Spleen (tissue), 11 donors: ENCODE data around the gene NSD1. TPM values are rescaled to one million over a fixed set of nuclear protein-coding genes. Genes with fewer than 3 reads are reported as not detected.

Experiments used
- DNase-seq: peaks from one replicate; pipeline ENCODE4 v3.0.0-alpha.2; 2020
- H3K27ac ChIP-seq, 8 donors: fragments of 200-600 bp; sonication (generic) in 7 of 8; 1 replicate in 4 of 8; 2 replicates in 4 of 8; pipeline versions ENCODE4 v1.5.0 to v1.8.0; 2016 to 2021; ENCODE audit warnings: inconsistent platforms in 4 of 8, mild to moderate bottlenecking in 4 of 8, moderate library complexity in 1 of 8
- H3K27me3 ChIP-seq, 7 donors: fragments of 200-600 bp; sonication (generic) in 6 of 7; replicated peaks in 1 of 7; 1 replicate in 4 of 7; 2 replicates in 3 of 7; pipeline versions ENCODE4 v1.5.0 to v1.8.0; 2016 to 2021; ENCODE audit warnings: inconsistent platforms in 3 of 7, mild to moderate bottlenecking in 1 of 7
- H3K36me3 ChIP-seq, 6 donors: fragments of 200-600 bp; sonication (generic) in 5 of 6; 1 replicate in 4 of 6; 2 replicates in 2 of 6; pipeline versions ENCODE4 v1.5.0 to v1.8.0; 2016 to 2021; ENCODE audit warnings: inconsistent platforms in 2 of 6
- H3K4me1 ChIP-seq, 6 donors: fragments of 200-600 bp; sonication (generic) in 5 of 6; 1 replicate in 3 of 6; 2 replicates in 3 of 6; pipeline versions ENCODE4 v1.5.0 to v1.8.0; 2016 to 2021; ENCODE audit warnings: inconsistent platforms in 3 of 6
- H3K4me3 ChIP-seq, 8 donors: fragments of 200-600 bp; sonication (generic) in 7 of 8; 1 replicate in 4 of 8; 2 replicates in 4 of 8; pipeline versions ENCODE4 v1.5.0 to v1.8.0; 2016 to 2021; ENCODE audit warnings: inconsistent platforms in 4 of 8, mild to moderate bottlenecking in 4 of 8, moderate library complexity in 2 of 8
- H3K9me3 ChIP-seq, 8 donors: fragments of 200-600 bp; sonication (generic) in 7 of 8; 1 replicate in 4 of 8; 2 replicates in 4 of 8; pipeline versions ENCODE4 v1.5.0 to v1.8.0; 2016 to 2021; ENCODE audit warnings: inconsistent platforms in 4 of 8
- CTCF ChIP-seq, 11 experiments: fragments of 200-600 bp in 7 of 11; fragments of 450-650 bp in 4 of 11; sonication (generic) in 4 of 11; IDR thresholded peaks in 8 of 11; conservative IDR thresholded peaks in 3 of 11; 1 replicate in 7 of 11; 2 replicates in 4 of 11; pipeline versions ENCODE4 v1.4.0 to v1.8.0; 2016 to 2021; ENCODE audit warnings: antibody characterized with exemption in 11 of 11, inconsistent platforms in 4 of 11, mild to moderate bottlenecking in 1 of 11
- POLR2A ChIP-seq, 3 donors: fragments of 450-650 bp; IDR thresholded peaks; one replicate each; pipeline ENCODE4 v1.5.1; 2017; ENCODE audit warnings: antibody characterized with exemption in 3 of 3, mild to moderate bottlenecking in 1 of 3
- POLR2AphosphoS5 ChIP-seq, 3 donors: sonication (generic); formaldehyde crosslinking; IDR thresholded peaks; one replicate each; pipeline ENCODE4 v1.5.1; 2017; ENCODE audit warnings: antibody characterized with exemption in 3 of 3
- WGBS, 5 donors: extraction: QIAGEN DNeasy Blood & Tissue Kit in 3 of 5; methylation state at CpG; one replicate each; pipeline versions ENCODE4 v1.1.5 to v1.1.7; 2013 to 2018; 5-methylcytosine and 5-hydroxymethylcytosine counted together
- intact Hi-C: fragments of 100-400 bp; cut with DNase I; formaldehyde crosslinking; loops from one replicate; pipeline ENCODE4 v1.15.0; 2023; ENCODE audit warnings: low total_unique reads
- polyA plus RNA-seq, 3 donors: library from polyadenylated mRNA; stranded (reverse); fragments of 200-250 nt; gene quantifications; one replicate each; pipeline ENCODE4 v1.2.1, GENCODE V29; 2013
- total RNA-seq, 7 donors: library from RNA; depleted of rRNA in 3 of 7; stranded (reverse); fragments of >200 nt in 3 of 7; fragmentation: NEBNext Ultra II Directional in 4 of 7; extraction: Animal tissue kit (Norgen Biotek cat#: 25700) in 4 of 7; gene quantifications; one replicate each; pipeline versions ENCODE4 v1.1.0 to v1.2.1, GENCODE V29; 2016 to 2021
- donor health status: healthy with polysubstance abuse.
- donor health status: DM: no; HTN: no; CAD: no; lungs with moderate emphysema.
- donor health status: DM: no; HTN: no; CAD: no.
- donor health status: Bipolar disorder and iron deficiency.
- donor health status: healthy.
- donor health status: DM: no; HTN: no; CAD: no.
- donor health status: DM: yes; HTN: yes; CAD: no.

NSD1 gene
- total and polyA plus RNA-seq, 10 donors, result 4.1 to 130 (median 69.1) TPM

GRCh38 chr5:177131352-177132135, 2.0 kb upstream of the NSD1 start:
- Histone ChIP-seq H3K27ac (peak overlapping the region in 7 of 8 donors; percentile 90 to 97 (median 95)), H3K4me3 (peak overlapping the region in 2 of 8 donors; percentile 82 to 83), H3K27me3 (no peaks in the 10 kb centered on the region), H3K9me3 (no peaks in the 10 kb centered on the region), H3K36me3 (peaks cover 0 to 17% (median 4%) of the 10 kb centered on the region in 6 donors), H3K4me1 (peaks cover 17 to 53% (median 49%) of the 10 kb centered on the region in 6 donors)
- TF ChIP-seq CTCF (IDR thresholded peaks at IDR 0.05 in 8 of 11, conservative IDR thresholded peaks at IDR 0.05 in 3 of 11) (no peak), POLR2AphosphoS5 (IDR thresholded peaks at IDR 0.05) (no peak), POLR2A (IDR thresholded peaks at IDR 0.05) (no peak)
- peak; percentile 83 for DNase-seq
- intact Hi-C loops, result no loop called here
- WGBS, 5 donors, result 89 to 95% (median 93%) methylated on average over 25 to 31 of the region's 31 CpGs

GRCh38 chr5:177132136-177133095, 1.2 kb upstream of the NSD1 start:
- WGBS, 5 donors, result 20 to 45% (median 41%) methylated on average over 25 to 100 of the region's 100 CpGs
- H3K27me3 ChIP-seq, result no peaks in the 10 kb centered on the region

GRCh38 chr5:177133853-177134696, 502 bp downstream of the NSD1 start:
- H3K4me1 ChIP-seq, result peaks cover 28 to 71% (median 65%) of the 10 kb centered on the region in 6 donors
- DNase-seq, result peak; percentile 93
- no peak for TF ChIP-seq POLR2A (IDR thresholded peaks at IDR 0.05)
- peak; percentile 16 to 77 (median 68) for TF ChIP-seq POLR2AphosphoS5 (IDR thresholded peaks at IDR 0.05)
- TF ChIP-seq CTCF (IDR thresholded peaks at IDR 0.05 in 8 of 11, conservative IDR thresholded peaks at IDR 0.05 in 3 of 11), result peak in 1 of 11 experiments; percentile 13
- no peaks in the 10 kb centered on the region for H3K9me3 ChIP-seq
- 0 to 1% (median 1%) methylated on average over 45 to 77 of the region's 83 CpGs for WGBS, 5 donors
- intact Hi-C loops, result no loop called here
- H3K27me3 ChIP-seq, result no peaks in the 10 kb centered on the region
- peak overlapping the region; percentile 47 to 93 (median 76) for H3K4me3 ChIP-seq
- peaks cover 0 to 43% (median 11%) of the 10 kb centered on the region in 6 donors for H3K36me3 ChIP-seq
- H3K27ac ChIP-seq, result peak overlapping the region; percentile 57 to 97 (median 95)

More at GRCh38 chr5:177132136-177133095, 1.2 kb upstream of the NSD1 start:
- Histone ChIP-seq H3K9me3 (no peaks in the 10 kb centered on the region), H3K27ac (peak overlapping the region; percentile 90 to 97 (median 96)), H3K4me1 (peaks cover 24 to 62% (median 57%) of the 10 kb centered on the region in 6 donors), H3K4me3 (peak overlapping the region; percentile 24 to 93 (median 70)), H3K36me3 (peaks cover 0 to 26% (median 4%) of the 10 kb centered on the region in 6 donors)
- DNase-seq, result peak; percentile 85
- TF ChIP-seq CTCF (IDR thresholded peaks at IDR 0.05 in 8 of 11, conservative IDR thresholded peaks at IDR 0.05 in 3 of 11) (no peak), POLR2AphosphoS5 (IDR thresholded peaks at IDR 0.05) (no peak), POLR2A (IDR thresholded peaks at IDR 0.05) (no peak)
- intact Hi-C loops, result no loop called here
